HepG2 (cell line): ENCODE data around the gene PKMYT1. TPM values are rescaled to one million over a fixed set of nuclear protein-coding genes. Genes with fewer than 3 reads are reported as not detected.

ENCODE experiments used
- ARID2 ChIP-seq: sonication (generic); formaldehyde crosslinking; IDR thresholded peaks from 2 replicates; pipeline ENCODE4 v1.8.1; 2022; ENCODE audit warnings: mild to moderate bottlenecking, missing genetic modification reagents, borderline replicate concordance
- ATF7 ChIP-seq, 2 experiments: fragments of 450-650 bp in 1 of 2; sonication (generic) in 1 of 2; formaldehyde crosslinking in 1 of 2; IDR thresholded peaks; 2 replicates each; pipeline versions ENCODE4 v1.4.0 to v1.6.1; 2016 to 2020; ENCODE audit warnings: antibody characterized with exemption in 1 of 2, mild to moderate bottlenecking in 1 of 2, missing genetic modification reagents in 1 of 2
- CEBPG ChIP-seq: IDR thresholded peaks from 2 replicates; pipeline ENCODE4 v1.6.1; 2016
- E2F5 ChIP-seq: sonication (generic); formaldehyde crosslinking; conservative IDR thresholded peaks from 2 replicates; pipeline ENCODE4 v1.4.0; 2020; ENCODE audit warnings: missing genetic modification reagents
- FOXO1 ChIP-seq: sonication (generic); formaldehyde crosslinking; IDR thresholded peaks from 2 replicates; pipeline ENCODE4 v1.4.0; 2020; ENCODE audit warnings: missing genetic modification reagents
- FUBP1 ChIP-seq: sonication (generic); formaldehyde crosslinking; IDR thresholded peaks from 2 replicates; pipeline ENCODE4 v1.5.1; 2020; ENCODE audit warnings: missing genetic modification reagents, mild to moderate bottlenecking, borderline replicate concordance
- KAT8 ChIP-seq: IDR thresholded peaks from 2 replicates; pipeline ENCODE4 v1.6.1; 2016; ENCODE audit warnings: missing genetic modification reagents, missing compliant biosample characterization
- MXI1 ChIP-seq: IDR thresholded peaks from 3 replicates; pipeline ENCODE4 v1.6.1; 2012; ENCODE audit warnings: low read depth, low read length, inconsistent platforms, borderline replicate concordance
- NFIB ChIP-seq: sonication (generic); formaldehyde crosslinking; IDR thresholded peaks from 2 replicates; pipeline ENCODE4 v1.9.0; 2021; ENCODE audit warnings: missing genetic modification reagents, mild to moderate bottlenecking, borderline replicate concordance
- NFRKB ChIP-seq: fragments of 450-650 bp; IDR thresholded peaks from 2 replicates; pipeline ENCODE4 v1.6.1; 2017
- PCBP1 ChIP-seq: fragments of 200-400 bp; formaldehyde crosslinking; IDR thresholded peaks from 2 replicates; pipeline ENCODE4 v1.6.1; 2017; ENCODE audit warnings: mild to moderate bottlenecking, low read depth, low read length, borderline replicate concordance
- PHB2 ChIP-seq: fragments of 450-650 bp; IDR thresholded peaks from 2 replicates; pipeline ENCODE4 v1.6.1; 2018; ENCODE audit not compliant: partially characterized antibody
- THAP7 ChIP-seq: sonication (generic); formaldehyde crosslinking; IDR thresholded peaks from 2 replicates; pipeline ENCODE4 v1.8.1; 2023; ENCODE audit warnings: mild to moderate bottlenecking, missing genetic modification reagents
- ZBTB4 ChIP-seq: sonication (generic); formaldehyde crosslinking; IDR thresholded peaks from 2 replicates; pipeline ENCODE4 v1.4.0; 2020; ENCODE audit warnings: missing genetic modification reagents, mild to moderate bottlenecking, borderline replicate concordance
- ZNF180 ChIP-seq: sonication (generic); formaldehyde crosslinking; IDR thresholded peaks from 2 replicates; pipeline ENCODE4 v1.4.0; 2020; ENCODE audit warnings: low read depth, missing genetic modification reagents, borderline replicate concordance
- ZNF362 ChIP-seq: sonication (generic); formaldehyde crosslinking; IDR thresholded peaks from 2 replicates; pipeline ENCODE4 v1.4.0; 2020; ENCODE audit warnings: missing genetic modification reagents, mild to moderate bottlenecking, borderline replicate concordance
- ZNF44 ChIP-seq: sonication (generic); formaldehyde crosslinking; IDR thresholded peaks from 2 replicates; pipeline ENCODE4 v1.5.1; 2020; ENCODE audit warnings: mild to moderate bottlenecking, missing genetic modification reagents
- ZNF713 ChIP-seq: sonication (generic); formaldehyde crosslinking; IDR thresholded peaks from 2 replicates; pipeline ENCODE4 v1.4.0; 2020; ENCODE audit warnings: mild to moderate bottlenecking, missing genetic modification reagents
- polyA plus RNA-seq, 8 experiments: library from polyadenylated mRNA; depleted of rRNA in 3 of 8; stranded (reverse) in 7 of 8; unstranded in 1 of 8; fragments of >200 nt; fragmentation: Illumina TruSeq in 4 of 8; extraction: Trizol in 4 of 8; gene quantifications; 2 replicates each; pipeline versions ENCODE4 v1.2.1 to v1.2.3, GENCODE V29; 2011 to 2016; ENCODE audit warnings: low read depth in 4 of 8, missing spikeins in 1 of 8, mixed read lengths in 1 of 8; ENCODE audit not compliant: insufficient read depth in 1 of 8
- total RNA-seq, 5 experiments: library from RNA; depleted of rRNA; stranded (reverse); fragments of >200 nt; fragmentation: Illumina TruSeq; extraction: Trizol; gene quantifications; 2 replicates each; pipeline ENCODE4 v1.2.3, GENCODE V29; 2016; ENCODE audit warnings: low read depth in 1 of 5

PKMYT1 gene
- total and polyA plus RNA-seq, 2 of the 13 experiments (the other 11 are each of a cell fraction or from before 2014, with no cell fraction given): 7.0 to 27.8 TPM

GRCh38 chr16:3023669-3024478 is 43.6 kb upstream of the PKMYT1 start, which contains the start of the genes HCFC1R1 and THOC6 (continued):
- TF ChIP-seq ZBTB4 (no peak; the same call in none of the 2 replicates), FOXO1 (CRISPR knock-in tag) (peak; percentile 71), ZNF362 (CRISPR knock-in tag) (peak; percentile 53; the same call in 1 of the 2 replicates), PCBP1 (peak; percentile 96), ZNF713 (no peak), ARID2 (peak; percentile 46; the same call in 1 of the 2 replicates), ZNF180 (CRISPR knock-in tag) (no peak), KAT8 (CRISPR knock-in tag) (peak; percentile 84; the same call in 1 of the 2 replicates), THAP7 (CRISPR knock-in tag) (peak; percentile 29; the same call in 1 of the 2 replicates), ZNF44 (CRISPR knock-in tag) (peak; percentile 45; the same call in 1 of the 2 replicates), MXI1 (peak; percentile 71; the same call in 2 of the 3 replicates), PHB2 (no peak), NFIB (CRISPR knock-in tag) (no peak), CEBPG (CRISPR knock-in tag) (peak; percentile 81), ATF7 (IDR thresholded peaks at IDR 0.05) (no peak), ATF7 (CRISPR knock-in tag; IDR thresholded peaks at IDR 0.05) (peak; percentile 67; the same call in 1 of the 2 replicates), FUBP1 (CRISPR knock-in tag) (no peak), E2F5 (CRISPR knock-in tag) (peak; percentile 61; the same call in 1 of the 2 replicates), NFRKB (no peak)
